GM12892 (cell line): ENCODE results near the gene ENTPD1.
"Not testable (repeated sequence)": the region's sequence is repeated elsewhere in the genome, so short reads cannot be mapped to it uniquely, and the experiment has no call there.

ENCODE experiments used
- DNase-seq: peaks from one replicate; pipeline ENCODE4 v3.0.0; 2011; ENCODE audit not compliant: insufficient read length
- FAIRE-seq: peaks from 2 replicates; lab custom pipeline; 2011; peaks lifted over from hg19 to GRCh38; lab: Jason Lieb, UNC
- POLR2A ChIP-seq: IDR thresholded peaks from 2 replicates; pipeline ENCODE4 v1.6.1; 2011; ENCODE audit warnings: low read depth, low read length, control low read depth
- POLR2AphosphoS5 ChIP-seq: IDR thresholded peaks from 2 replicates; pipeline ENCODE4 v1.6.1; 2011; ENCODE audit warnings: low read depth, low read length, control low read depth
- TAF1 ChIP-seq: IDR thresholded peaks from 2 replicates; pipeline ENCODE4 v1.6.1; 2011; ENCODE audit warnings: low read depth, mild to moderate bottlenecking, control low read depth, low read length, borderline replicate concordance

The ENTPD1 gene

DNA sequence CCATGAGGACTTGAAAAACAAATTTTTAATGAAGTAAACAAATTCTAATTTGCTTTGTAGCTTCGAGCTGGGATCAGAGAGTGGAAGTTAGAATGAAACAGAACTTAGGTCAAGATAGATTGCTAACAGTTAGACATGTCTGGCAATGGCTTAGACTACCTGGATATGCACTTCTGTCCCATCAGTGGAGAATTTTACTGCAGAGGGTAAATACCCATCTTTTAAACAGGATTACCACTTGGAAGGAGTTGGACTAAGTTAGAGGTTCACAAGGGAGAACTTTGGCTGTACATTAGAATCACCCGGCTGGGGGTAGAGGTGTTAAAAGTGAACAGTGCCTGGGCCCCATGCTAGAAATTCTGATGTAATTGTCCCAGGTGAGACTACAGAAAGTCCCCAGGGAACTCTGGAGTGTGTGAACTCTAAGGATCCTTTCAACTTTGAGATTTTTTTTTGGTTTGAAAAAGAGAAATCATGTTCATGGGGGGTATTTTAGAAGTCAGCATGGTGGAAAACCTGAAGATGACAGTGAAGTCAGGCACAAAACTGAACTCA, 35.5 kb downstream of the ENTPD1 start:
- TF ChIP-seq POLR2A (no peak; the same call in 1 of the 2 replicates), POLR2AphosphoS5 (no peak), TAF1 (no peak)
- no peak for DNase-seq
- peak; percentile 30 for FAIRE-seq

DNA sequence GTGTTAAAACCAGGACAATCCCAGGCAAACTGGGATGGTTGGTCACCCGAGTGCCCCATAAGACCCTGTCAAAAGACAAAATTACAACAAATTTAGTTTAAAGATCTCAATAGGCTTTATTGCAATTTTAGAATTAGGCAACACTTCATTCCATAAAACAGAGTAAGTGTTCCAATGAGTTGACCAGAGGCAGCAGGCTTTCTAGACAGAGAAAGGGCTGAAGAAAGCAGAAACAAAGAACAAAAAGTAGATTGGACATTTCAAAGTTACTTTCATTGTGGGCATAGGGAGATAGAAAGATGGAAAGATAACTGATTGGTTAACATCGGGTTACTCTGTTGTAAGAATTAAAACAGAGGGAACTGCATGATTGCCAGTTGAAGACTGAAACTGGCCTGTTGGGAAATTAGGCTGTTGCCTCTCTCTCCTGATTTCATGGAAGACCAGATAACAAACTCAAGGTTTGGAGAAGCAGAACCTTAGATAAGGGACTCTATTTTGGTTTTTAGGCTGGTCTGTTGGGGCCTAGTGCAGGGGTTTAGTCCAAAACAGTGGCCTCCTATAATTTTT, 36.3 kb downstream of the ENTPD1 start:
- TF ChIP-seq POLR2A (no peak), TAF1 (no peak), POLR2AphosphoS5 (no peak)
- FAIRE-seq (peak; percentile 81), DNase-seq (no peak)

DNA sequence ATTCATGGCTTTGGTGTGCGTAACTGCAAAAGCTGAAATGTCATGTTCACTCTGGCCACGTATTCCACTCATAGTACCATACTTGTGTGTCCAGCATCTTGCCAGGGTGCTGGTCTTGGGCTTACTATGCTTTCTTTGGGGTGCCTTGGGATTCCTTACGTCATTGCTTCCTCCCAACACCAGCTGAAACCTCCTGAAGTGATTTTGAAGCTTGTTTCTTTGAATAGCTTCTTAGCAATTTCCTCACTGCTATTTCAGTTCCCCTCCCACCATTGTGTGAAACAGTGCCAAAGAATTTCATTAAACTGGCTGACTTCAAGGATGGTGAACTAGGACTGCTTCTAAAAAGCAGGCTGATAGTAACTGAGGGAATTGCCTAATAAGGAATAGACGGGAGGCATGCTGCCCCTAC, 36.9 kb downstream of the ENTPD1 start:
- TF ChIP-seq POLR2AphosphoS5: peak; percentile 55; the same call in 1 of the 2 replicates
- no peak for TF ChIP-seq TAF1
- TF ChIP-seq POLR2A: peak; percentile 51
- FAIRE-seq: peak; percentile 91

DNA sequence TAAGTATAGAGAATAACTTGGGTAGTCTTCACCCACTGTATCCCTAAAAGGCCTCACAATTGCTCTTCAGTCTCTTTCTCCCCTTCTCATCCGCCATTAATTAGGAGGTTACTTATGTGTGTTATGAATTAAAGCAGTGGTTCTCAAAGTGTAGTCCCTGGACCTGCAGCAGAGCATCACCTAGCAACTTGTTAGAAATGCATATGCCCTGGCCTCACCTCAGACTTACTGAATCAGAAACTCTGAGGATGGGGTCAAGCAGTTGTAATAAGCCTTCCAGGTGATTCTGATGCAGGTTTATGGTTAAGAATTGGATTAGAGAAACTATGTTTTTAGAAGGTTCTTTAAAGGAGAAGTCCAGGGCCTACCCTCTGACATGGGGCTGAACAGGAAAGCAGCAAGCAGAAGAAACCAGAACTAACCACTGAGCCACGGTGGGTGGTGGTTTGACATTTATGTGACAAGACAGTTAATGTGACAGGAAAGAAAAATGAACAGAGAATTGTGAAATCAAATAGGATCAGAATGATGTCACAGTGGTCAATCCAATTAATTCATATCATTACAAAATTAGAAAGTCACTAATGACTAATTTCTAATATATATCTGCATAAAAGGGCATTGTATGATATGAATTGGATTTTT, 37.6 kb downstream of the ENTPD1 start:
- FAIRE-seq: no peak
- TF ChIP-seq POLR2AphosphoS5 (no peak), POLR2A (peak; percentile 50; the same call in 1 of the 2 replicates)
- no peak for DNase-seq

More for the DNA sequence above, 36.9 kb downstream of the ENTPD1 start:
- no peak for DNase-seq

DNA sequence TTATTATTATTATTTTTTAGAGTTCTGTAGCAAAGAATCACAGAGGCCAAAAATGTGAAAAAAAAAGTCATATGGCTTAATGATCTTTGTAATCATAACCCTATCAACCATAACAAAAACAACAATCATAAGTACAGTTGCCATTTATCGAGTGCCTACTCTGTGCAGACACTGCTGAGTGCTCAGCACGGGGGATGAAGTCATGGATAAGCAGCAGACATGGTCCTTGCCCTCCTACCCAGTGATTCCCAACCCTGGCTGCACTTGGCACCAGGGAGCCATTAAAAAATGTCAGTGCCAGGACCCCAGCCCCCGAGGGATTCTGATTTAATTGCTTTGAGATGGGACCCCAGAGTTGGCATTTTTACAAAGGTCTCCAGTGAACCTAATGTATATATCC, 38.2 kb downstream of the ENTPD1 start:
- FAIRE-seq (peak; percentile 82), DNase-seq (no peak)
- no peak for TF ChIP-seq POLR2A
- TF ChIP-seq POLR2AphosphoS5: no peak
- TF ChIP-seq TAF1: no peak

DNA sequence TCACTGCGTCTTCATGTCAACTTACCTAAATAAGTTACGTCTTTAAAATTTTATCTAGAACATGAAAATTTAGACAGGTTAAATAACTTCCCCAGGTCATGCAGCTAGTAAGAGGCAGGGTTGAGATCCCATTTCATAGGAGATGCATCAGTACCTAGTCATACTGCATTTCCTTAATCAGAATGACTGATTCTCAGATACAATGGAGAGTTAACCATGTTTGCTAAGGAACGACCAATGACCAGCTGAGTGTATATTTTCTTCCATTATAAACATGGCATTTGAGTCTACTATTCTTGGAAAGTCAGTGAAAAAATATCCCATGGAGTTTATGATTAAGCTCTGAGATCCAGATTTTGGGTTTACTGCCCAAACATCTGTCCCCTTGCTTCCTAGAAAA, 39.6 kb downstream of the ENTPD1 start:
- DNase-seq (no peak), FAIRE-seq (peak; percentile 89)
- TF ChIP-seq POLR2A: no peak
- TF ChIP-seq POLR2AphosphoS5: no peak

DNA sequence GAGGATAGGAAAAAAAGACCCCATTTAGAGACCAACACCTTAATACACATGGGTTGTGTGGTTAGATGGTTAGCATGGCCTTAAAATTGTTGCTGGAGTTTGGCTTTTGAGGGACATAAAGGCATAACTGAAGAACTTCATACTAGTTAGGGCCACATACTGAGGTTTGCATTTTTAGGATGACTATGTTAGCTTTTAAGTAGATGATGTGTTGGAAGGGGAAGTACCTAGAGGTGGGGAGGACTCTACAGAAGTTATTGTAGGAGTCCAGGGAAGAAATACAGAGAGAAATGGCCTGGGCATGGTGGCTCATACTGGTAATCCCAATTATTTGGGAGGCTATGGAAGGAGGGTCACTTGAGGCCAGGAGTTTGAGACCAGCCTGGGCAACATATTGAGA, 40.5 kb downstream of the ENTPD1 start:
- peak; percentile 87 for FAIRE-seq
- TF ChIP-seq TAF1 (no peak), POLR2A (no peak; the same call in 1 of the 2 replicates), POLR2AphosphoS5 (no peak; the same call in 1 of the 2 replicates)

DNA sequence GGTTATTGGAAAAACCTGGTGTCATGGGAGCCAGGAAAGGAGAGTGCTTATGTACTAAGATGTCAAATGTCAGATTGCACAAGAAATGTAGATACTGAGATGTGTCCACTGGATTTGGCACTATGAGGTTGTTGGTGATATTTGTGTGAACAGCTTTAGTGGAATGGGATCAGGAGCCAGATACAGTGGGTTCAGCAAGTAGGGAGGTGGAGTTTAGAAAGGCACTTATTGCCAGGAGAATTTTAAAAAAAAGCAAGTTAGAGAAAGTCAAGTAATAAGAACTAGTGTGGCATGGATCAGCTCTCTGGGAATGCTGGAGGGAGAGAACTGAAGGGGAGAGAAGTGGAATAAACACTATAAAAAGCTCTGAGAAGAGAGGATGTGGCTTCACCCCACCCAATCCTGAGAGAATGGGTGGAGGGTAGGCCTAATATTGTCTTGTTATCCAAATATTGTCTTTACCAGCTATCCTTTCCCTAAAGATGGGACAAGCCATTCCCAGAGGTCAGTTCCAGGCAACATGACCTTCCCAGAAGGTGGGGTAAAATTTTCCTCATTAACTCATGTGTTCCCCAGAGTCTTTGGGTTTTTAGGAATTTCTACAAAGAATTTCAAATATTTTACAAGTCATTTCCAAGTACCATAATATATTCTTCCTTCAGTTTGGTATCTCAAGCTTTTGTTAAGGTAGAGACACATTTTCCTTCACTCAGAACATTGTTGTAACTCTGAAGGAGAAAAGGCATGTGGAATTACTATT, 42.3 kb downstream of the ENTPD1 start:
- DNase-seq (no peak), FAIRE-seq (no peak)
- TF ChIP-seq TAF1 (no peak), POLR2A (no peak), POLR2AphosphoS5 (no peak)

More for the DNA sequence above, 40.5 kb downstream of the ENTPD1 start:
- no peak for DNase-seq

DNA sequence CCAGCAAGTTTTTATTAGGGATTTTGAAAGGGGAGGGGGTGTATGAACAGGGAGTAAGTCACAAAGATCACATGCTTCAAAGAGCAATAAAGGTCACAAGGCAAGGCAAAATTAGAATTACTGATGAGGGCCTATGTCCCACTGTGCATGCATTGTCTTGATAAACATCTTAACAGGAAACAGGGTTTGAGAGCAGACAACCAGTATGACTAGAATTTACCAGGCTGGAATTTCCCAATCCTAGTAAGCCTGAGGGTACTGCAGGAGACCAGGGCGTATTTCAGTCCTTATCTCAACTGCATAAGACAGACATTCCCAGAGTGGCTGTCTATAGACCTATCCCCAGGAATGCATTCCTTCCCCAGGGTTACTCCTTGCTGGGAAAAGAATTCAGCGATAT, 44.3 kb downstream of the ENTPD1 start:
- FAIRE-seq, DNase-seq: not testable (repeated sequence)

DNA sequence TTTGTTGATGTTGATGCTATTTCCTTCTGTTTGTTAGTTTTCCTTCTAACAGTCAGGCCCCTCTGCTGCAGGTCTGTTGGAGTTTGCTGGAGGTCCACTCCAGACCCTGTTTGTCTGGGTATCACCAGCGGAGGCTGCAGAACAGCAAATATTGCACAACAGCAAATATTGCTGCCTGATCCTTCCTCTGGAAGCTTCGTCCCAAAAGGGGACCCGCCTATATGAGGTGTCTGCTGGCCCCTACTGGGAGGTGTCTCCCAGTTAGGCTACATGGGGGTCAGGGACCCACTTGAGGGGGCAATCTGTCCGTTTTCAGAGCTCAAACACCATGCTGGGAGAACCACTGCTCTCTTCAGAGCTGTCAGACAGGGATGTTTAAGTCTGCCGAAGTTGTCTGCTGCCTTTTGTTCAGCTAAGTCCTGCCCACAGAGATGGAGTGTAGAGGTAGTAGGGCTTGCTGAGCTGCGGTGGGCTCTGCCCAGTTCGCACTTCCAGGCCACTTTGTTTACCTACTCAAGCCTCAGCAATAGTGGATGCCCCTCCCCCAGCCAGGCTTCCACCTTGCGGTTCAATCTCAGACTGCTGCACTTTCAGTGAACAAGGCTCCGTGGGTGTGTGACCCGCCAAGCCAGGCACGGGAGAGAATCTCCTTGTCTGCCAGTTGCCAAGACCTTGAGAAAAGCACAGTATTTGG, 50.9 kb downstream of the ENTPD1 start:
- DNase-seq, FAIRE-seq: not testable (repeated sequence)

DNA sequence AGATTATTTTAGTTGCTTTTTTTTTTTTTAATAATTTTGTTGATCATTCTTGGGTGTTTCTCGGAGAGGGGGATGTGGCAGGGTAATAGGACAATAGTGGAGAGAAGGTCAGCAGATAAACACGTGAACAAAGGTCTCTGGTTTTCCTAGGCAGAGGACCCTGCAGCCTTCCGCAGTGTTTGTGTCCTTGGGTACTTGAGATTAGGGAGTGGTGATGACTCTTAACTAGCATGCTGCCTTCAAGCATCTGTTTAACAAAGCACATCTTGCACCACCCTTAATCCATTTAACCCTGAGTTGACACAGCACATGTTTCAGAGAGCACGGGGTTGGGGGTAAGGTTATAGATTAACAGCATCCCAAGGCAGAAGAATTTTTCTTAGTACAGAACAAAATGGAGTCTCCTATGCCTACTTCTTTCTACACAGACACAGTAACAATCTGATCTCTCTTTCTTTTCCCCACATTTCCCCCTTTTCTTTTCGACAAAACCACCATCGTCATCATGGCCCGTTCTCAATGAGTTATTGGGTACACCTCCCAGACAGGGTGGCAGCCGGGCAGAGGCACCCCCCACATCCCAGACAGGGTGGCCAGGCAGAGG, 52.8 kb downstream of the ENTPD1 start:
- FAIRE-seq, DNase-seq: not testable (repeated sequence)
